NT2/D1 (cell line): ENCODE results near the gene SESTD1.

Experiments used
- SUZ12 ChIP-seq: IDR thresholded peaks from 2 replicates; pipeline ENCODE4 v1.6.1; 2011; ENCODE audit not compliant: insufficient read length, insufficient read depth; ENCODE audit errors: extremely low read depth
- YY1 ChIP-seq: IDR thresholded peaks from 2 replicates; pipeline ENCODE4 v1.6.1; 2011; ENCODE audit not compliant: insufficient read length, insufficient read depth

- no peak for TF ChIP-seq YY1
- TF ChIP-seq SUZ12 = no peak
Measured at GRCh38 chr2:179171371-179171770, 93.3 kb downstream of the SESTD1 start.
